Liver (tissue), 9 donors: ENCODE measurements around the gene MYBPC1. TPM values are rescaled to one million over a fixed set of nuclear protein-coding genes. Genes with fewer than 3 reads are reported as not detected.

Source experiments
- DNase-seq: peaks from one replicate; pipeline ENCODE4 v3.0.0-alpha.2; 2017; ENCODE audit warnings: low spot score
- H3K27ac ChIP-seq, 2 donors: one replicate each; pipeline ENCODE4 v1.7.0; 2013; ENCODE audit warnings: inconsistent platforms in 2 of 2, low read length in 2 of 2, control low read depth in 1 of 2, low read depth in 1 of 2, mild to moderate bottlenecking in 1 of 2
- H3K27me3 ChIP-seq, 4 donors: one replicate each; pipeline versions ENCODE4 v1.6.1 to v1.7.0; 2013; ENCODE audit warnings: low read length in 3 of 4, inconsistent platforms in 1 of 4, mild to moderate bottlenecking in 1 of 4, moderate library complexity in 1 of 4; ENCODE audit not compliant: control insufficient read depth in 4 of 4, insufficient read depth in 4 of 4
- H3K36me3 ChIP-seq, 4 donors: one replicate each; pipeline versions ENCODE4 v1.6.1 to v1.7.0; 2013; ENCODE audit warnings: low read length in 3 of 4, mild to moderate bottlenecking in 3 of 4, low read depth in 1 of 4, moderate library complexity in 1 of 4; ENCODE audit not compliant: control insufficient read depth in 4 of 4, insufficient read depth in 3 of 4
- H3K4me1 ChIP-seq, 4 donors: one replicate each; pipeline versions ENCODE4 v1.6.1 to v1.7.0; 2013; ENCODE audit warnings: low read length in 3 of 4, mild to moderate bottlenecking in 3 of 4, moderate library complexity in 1 of 4; ENCODE audit not compliant: control insufficient read depth in 4 of 4, insufficient read depth in 4 of 4
- H3K4me3 ChIP-seq, 3 donors: one replicate each; pipeline versions ENCODE4 v1.6.1 to v1.7.0; 2013; ENCODE audit warnings: low read length in 3 of 3, control low read depth in 1 of 3, low read depth in 1 of 3, mild to moderate bottlenecking in 1 of 3
- H3K9ac ChIP-seq, 2 donors: one replicate each; pipeline ENCODE4 v1.7.0; 2013; ENCODE audit warnings: low read length in 2 of 2, mild to moderate bottlenecking in 2 of 2, moderate library complexity in 2 of 2, control low read depth in 1 of 2, low read depth in 1 of 2
- H3K9me3 ChIP-seq, 4 donors: one replicate each; pipeline versions ENCODE4 v1.6.1 to v1.7.0; 2013; ENCODE audit warnings: low read length in 3 of 4; ENCODE audit not compliant: control insufficient read depth in 4 of 4
- EGR1 ChIP-seq, 2 donors: IDR thresholded peaks; 2 replicates each; pipeline ENCODE4 v1.6.1; 2016 to 2018; ENCODE audit warnings: antibody characterized with exemption in 2 of 2, low read depth in 2 of 2
- FOXA1 ChIP-seq: IDR thresholded peaks from 2 replicates; pipeline ENCODE4 v1.6.1; 2016; ENCODE audit warnings: antibody characterized with exemption
- FOXA2 ChIP-seq: IDR thresholded peaks from 2 replicates; pipeline ENCODE4 v1.6.1; 2016; ENCODE audit warnings: antibody characterized with exemption
- GABPA ChIP-seq, 2 donors: IDR thresholded peaks in 1 of 2; conservative IDR thresholded peaks in 1 of 2; 2 replicates each; pipeline ENCODE4 v1.6.1; 2016; ENCODE audit warnings: antibody characterized with exemption in 2 of 2, mild to moderate bottlenecking in 1 of 2, moderate library complexity in 1 of 2
- HNF4A ChIP-seq, 2 donors: conservative IDR thresholded peaks; 2 replicates each; pipeline ENCODE4 v1.6.1; 2016; ENCODE audit warnings: antibody characterized with exemption in 2 of 2, mild to moderate bottlenecking in 2 of 2
- HNF4G ChIP-seq: IDR thresholded peaks from 2 replicates; pipeline ENCODE4 v1.6.1; 2016; ENCODE audit warnings: antibody characterized with exemption
- JUND ChIP-seq, 2 donors: IDR thresholded peaks; 2 replicates each; pipeline ENCODE4 v1.6.1; 2016; ENCODE audit warnings: antibody characterized with exemption in 2 of 2
- NR2F2 ChIP-seq: IDR thresholded peaks from 2 replicates; pipeline ENCODE4 v1.6.1; 2016; ENCODE audit warnings: antibody characterized with exemption
- RAD21 ChIP-seq, 2 donors: IDR thresholded peaks; 2 replicates each; pipeline ENCODE4 v1.6.1; 2016; ENCODE audit warnings: antibody characterized with exemption in 2 of 2, mild to moderate bottlenecking in 2 of 2
- RXRA ChIP-seq, 2 donors: IDR thresholded peaks; 2 replicates each; pipeline ENCODE4 v1.6.1; 2017 to 2018; ENCODE audit warnings: antibody characterized with exemption in 2 of 2, mild to moderate bottlenecking in 1 of 2
- SP1 ChIP-seq: IDR thresholded peaks from 2 replicates; pipeline ENCODE4 v1.6.1; 2018; ENCODE audit warnings: antibody characterized with exemption, mild to moderate bottlenecking
- TAF1 ChIP-seq: conservative IDR thresholded peaks from 2 replicates; pipeline ENCODE4 v1.6.1; 2016; ENCODE audit warnings: antibody characterized with exemption, mild to moderate bottlenecking
- YY1 ChIP-seq: IDR thresholded peaks from 2 replicates; pipeline ENCODE4 v1.6.1; 2016; ENCODE audit warnings: antibody characterized with exemption, mild to moderate bottlenecking
- WGBS: extraction: QIAGEN DNeasy Blood & Tissue Kit; methylation state at CpG from one replicate; pipeline ENCODE4 v1.1.7; 2013; 5-methylcytosine and 5-hydroxymethylcytosine counted together
- polyA plus RNA-seq, 2 donors: library from polyadenylated mRNA; stranded (reverse) in 1 of 2; unstranded in 1 of 2; fragments of 200-250 nt in 1 of 2; fragments of >200 nt in 1 of 2; fragmentation: Nextera tagmentation in 1 of 2; extraction: Ambion mirVana in 1 of 2; gene quantifications; one replicate each; pipeline versions ENCODE4 v1.2.1 to v1.2.3, GENCODE V29; 2013 to 2015
- total RNA-seq, 2 donors: library from RNA; depleted of rRNA; stranded (reverse); fragments of >200 nt; gene quantifications; one replicate each; pipeline ENCODE4 v1.2.3, GENCODE V29; 2014
- TF ChIP-seq, protein P1 (sequence below): IDR thresholded peaks from 2 replicates; pipeline ENCODE4 v1.6.1; 2016; ENCODE audit warnings: antibody characterized with exemption, mild to moderate bottlenecking
- TF ChIP-seq, protein P2 (sequence below): IDR thresholded peaks from 2 replicates; pipeline ENCODE4 v1.6.1; 2016; ENCODE audit warnings: antibody characterized with exemption
- TF ChIP-seq, protein P3 (sequence below): IDR thresholded peaks from 2 replicates; pipeline ENCODE4 v1.6.1; 2016; ENCODE audit warnings: antibody characterized with exemption
- TF ChIP-seq, protein P4 (sequence below): IDR thresholded peaks from 2 replicates; pipeline ENCODE4 v1.6.1; 2016; ENCODE audit warnings: antibody characterized with exemption
- TF ChIP-seq, protein P5 (sequence below): fragments of 150-350 bp; IDR thresholded peaks from 2 replicates; pipeline ENCODE4 v1.5.1; 2017; ENCODE audit warnings: improper control_type of control experiment, low read depth, low read length; ENCODE audit not compliant: missing input control
- donor health status: healthy.
- donor health status: healthy.
- donor health status: healthy.
- donor health status: healthy.
- donor health status: healthy.

Gene MYBPC1
- total and polyA plus RNA-seq, 4 donors: under 0.01 TPM; not detected in 3

DNA sequence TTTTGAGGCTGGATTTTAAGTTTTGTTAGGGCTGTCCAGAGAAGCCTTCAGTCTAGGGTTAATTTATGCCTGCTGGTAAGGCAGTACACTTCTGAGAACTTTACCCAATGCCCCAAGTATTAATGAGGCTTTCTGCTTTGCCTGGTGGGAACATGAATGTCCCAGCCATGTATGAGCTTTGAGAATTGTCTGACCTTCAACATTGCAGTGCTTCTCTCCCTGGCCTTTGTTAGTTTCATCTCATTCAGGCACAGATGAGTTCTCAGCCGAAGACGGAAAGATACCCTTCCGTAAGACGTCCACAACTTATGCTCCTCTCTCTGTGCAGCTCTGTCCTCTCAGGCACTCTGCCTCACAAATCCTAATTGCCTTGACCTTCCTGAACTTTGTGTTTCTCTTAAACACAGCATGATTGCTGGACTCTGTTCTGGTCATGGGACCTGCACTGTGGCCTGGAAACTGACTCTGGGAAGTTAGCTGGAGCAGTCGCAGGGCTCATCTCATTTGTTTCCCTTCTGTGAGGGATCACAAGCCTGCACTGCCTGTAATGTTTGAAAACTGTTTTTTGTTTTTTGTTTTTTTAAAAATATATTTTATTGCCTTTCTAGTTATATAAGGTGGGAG lies 118.4 kb downstream of the MYBPC1 start:
- H3K4me1 ChIP-seq: peaks cover 4 to 55% (median 44%) of the 10 kb centered on the region in 4 donors
- no peaks in the 10 kb centered on the region for H3K9me3 ChIP-seq
- peak overlapping the region; percentile 57 to 94 for H3K27ac ChIP-seq
- TF ChIP-seq JUND (IDR thresholded peaks at IDR 0.05): peak; percentile 15 to 86
- TF ChIP-seq, protein P1, sequence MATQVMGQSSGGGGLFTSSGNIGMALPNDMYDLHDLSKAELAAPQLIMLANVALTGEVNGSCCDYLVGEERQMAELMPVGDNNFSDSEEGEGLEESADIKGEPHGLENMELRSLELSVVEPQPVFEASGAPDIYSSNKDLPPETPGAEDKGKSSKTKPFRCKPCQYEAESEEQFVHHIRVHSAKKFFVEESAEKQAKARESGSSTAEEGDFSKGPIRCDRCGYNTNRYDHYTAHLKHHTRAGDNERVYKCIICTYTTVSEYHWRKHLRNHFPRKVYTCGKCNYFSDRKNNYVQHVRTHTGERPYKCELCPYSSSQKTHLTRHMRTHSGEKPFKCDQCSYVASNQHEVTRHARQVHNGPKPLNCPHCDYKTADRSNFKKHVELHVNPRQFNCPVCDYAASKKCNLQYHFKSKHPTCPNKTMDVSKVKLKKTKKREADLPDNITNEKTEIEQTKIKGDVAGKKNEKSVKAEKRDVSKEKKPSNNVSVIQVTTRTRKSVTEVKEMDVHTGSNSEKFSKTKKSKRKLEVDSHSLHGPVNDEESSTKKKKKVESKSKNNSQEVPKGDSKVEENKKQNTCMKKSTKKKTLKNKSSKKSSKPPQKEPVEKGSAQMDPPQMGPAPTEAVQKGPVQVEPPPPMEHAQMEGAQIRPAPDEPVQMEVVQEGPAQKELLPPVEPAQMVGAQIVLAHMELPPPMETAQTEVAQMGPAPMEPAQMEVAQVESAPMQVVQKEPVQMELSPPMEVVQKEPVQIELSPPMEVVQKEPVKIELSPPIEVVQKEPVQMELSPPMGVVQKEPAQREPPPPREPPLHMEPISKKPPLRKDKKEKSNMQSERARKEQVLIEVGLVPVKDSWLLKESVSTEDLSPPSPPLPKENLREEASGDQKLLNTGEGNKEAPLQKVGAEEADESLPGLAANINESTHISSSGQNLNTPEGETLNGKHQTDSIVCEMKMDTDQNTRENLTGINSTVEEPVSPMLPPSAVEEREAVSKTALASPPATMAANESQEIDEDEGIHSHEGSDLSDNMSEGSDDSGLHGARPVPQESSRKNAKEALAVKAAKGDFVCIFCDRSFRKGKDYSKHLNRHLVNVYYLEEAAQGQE: peak; percentile 93
- TF ChIP-seq FOXA2: peak; percentile 59
- TF ChIP-seq, protein P2, sequence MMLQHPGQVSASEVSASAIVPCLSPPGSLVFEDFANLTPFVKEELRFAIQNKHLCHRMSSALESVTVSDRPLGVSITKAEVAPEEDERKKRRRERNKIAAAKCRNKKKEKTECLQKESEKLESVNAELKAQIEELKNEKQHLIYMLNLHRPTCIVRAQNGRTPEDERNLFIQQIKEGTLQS: peak; percentile 26
- peak; percentile 94 for TF ChIP-seq TAF1
- TF ChIP-seq EGR1 (IDR thresholded peaks at IDR 0.05; ENCODE audit: low read depth in 2 of 2): peak in 1 of 2 donors; percentile 63
- TF ChIP-seq GABPA (IDR thresholded peaks at IDR 0.05 in 1 of 2, conservative IDR thresholded peaks at IDR 0.05 in 1 of 2): peak in 1 of 2 donors; percentile 54
- TF ChIP-seq YY1: peak; percentile 76
- peak; percentile 66 for TF ChIP-seq FOXA1
- TF ChIP-seq RAD21 (IDR thresholded peaks at IDR 0.05): peak; percentile 48 to 60
- TF ChIP-seq HNF4A (conservative IDR thresholded peaks at IDR 0.05): peak; percentile 91 to 98
- TF ChIP-seq NR2F2: peak; percentile 97
- TF ChIP-seq, protein P3, sequence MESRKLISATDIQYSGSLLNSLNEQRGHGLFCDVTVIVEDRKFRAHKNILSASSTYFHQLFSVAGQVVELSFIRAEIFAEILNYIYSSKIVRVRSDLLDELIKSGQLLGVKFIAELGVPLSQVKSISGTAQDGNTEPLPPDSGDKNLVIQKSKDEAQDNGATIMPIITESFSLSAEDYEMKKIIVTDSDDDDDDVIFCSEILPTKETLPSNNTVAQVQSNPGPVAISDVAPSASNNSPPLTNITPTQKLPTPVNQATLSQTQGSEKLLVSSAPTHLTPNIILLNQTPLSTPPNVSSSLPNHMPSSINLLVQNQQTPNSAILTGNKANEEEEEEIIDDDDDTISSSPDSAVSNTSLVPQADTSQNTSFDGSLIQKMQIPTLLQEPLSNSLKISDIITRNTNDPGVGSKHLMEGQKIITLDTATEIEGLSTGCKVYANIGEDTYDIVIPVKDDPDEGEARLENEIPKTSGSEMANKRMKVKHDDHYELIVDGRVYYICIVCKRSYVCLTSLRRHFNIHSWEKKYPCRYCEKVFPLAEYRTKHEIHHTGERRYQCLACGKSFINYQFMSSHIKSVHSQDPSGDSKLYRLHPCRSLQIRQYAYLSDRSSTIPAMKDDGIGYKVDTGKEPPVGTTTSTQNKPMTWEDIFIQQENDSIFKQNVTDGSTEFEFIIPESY: peak; percentile 91
- TF ChIP-seq, protein P4, sequence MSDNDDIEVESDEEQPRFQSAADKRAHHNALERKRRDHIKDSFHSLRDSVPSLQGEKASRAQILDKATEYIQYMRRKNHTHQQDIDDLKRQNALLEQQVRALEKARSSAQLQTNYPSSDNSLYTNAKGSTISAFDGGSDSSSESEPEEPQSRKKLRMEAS: peak; percentile 84
- TF ChIP-seq SP1: peak; percentile 84
- TF ChIP-seq, protein P5, sequence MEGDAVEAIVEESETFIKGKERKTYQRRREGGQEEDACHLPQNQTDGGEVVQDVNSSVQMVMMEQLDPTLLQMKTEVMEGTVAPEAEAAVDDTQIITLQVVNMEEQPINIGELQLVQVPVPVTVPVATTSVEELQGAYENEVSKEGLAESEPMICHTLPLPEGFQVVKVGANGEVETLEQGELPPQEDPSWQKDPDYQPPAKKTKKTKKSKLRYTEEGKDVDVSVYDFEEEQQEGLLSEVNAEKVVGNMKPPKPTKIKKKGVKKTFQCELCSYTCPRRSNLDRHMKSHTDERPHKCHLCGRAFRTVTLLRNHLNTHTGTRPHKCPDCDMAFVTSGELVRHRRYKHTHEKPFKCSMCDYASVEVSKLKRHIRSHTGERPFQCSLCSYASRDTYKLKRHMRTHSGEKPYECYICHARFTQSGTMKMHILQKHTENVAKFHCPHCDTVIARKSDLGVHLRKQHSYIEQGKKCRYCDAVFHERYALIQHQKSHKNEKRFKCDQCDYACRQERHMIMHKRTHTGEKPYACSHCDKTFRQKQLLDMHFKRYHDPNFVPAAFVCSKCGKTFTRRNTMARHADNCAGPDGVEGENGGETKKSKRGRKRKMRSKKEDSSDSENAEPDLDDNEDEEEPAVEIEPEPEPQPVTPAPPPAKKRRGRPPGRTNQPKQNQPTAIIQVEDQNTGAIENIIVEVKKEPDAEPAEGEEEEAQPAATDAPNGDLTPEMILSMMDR: no peak
- TF ChIP-seq RXRA (IDR thresholded peaks at IDR 0.05): peak; percentile 90 to 97
- peak; percentile 66 for TF ChIP-seq HNF4G
- peak; percentile 52 for DNase-seq
- H3K9ac ChIP-seq: peak overlapping the region in 1 of 2 donors; percentile 76
- no peaks in the 10 kb centered on the region for H3K27me3 ChIP-seq
- WGBS: 17% methylated on average over 5 of the region's 5 CpGs
- no peaks in the 10 kb centered on the region for H3K36me3 ChIP-seq
- peak overlapping the region in 1 of 3 donors; percentile 45 for H3K4me3 ChIP-seq
